Kidney (tissue), 14 donors: Measurements from ENCODE around the gene FGF12. TPM values are rescaled to one million over a fixed set of nuclear protein-coding genes. Genes with fewer than 3 reads are reported as not detected.

Experiments used
- DNase-seq, 5 donors: peaks; one replicate each; pipeline ENCODE4 v3.0.0-alpha.2; 2013 to 2020
- FAIRE-seq: peaks from 2 replicates; lab custom pipeline; 2012; peaks lifted over from hg19 to GRCh38; lab: Jason Lieb, UNC
- H3K27ac ChIP-seq, 2 donors: one replicate each; pipeline ENCODE4 v1.7.0; 2013; ENCODE audit warnings: low read depth in 2 of 2, low read length in 2 of 2, inconsistent platforms in 1 of 2
- H3K27me3 ChIP-seq: one replicate; pipeline ENCODE4 v1.7.1; 2013; ENCODE audit warnings: low read length, inconsistent platforms; ENCODE audit not compliant: control insufficient read depth, insufficient read depth
- H3K36me3 ChIP-seq, 3 donors: one replicate each; pipeline versions ENCODE4 v1.7.0 to v1.7.1; 2013; ENCODE audit warnings: low read length in 3 of 3, control low read depth in 1 of 3, inconsistent platforms in 1 of 3; ENCODE audit not compliant: insufficient read depth in 3 of 3, control insufficient read depth in 2 of 3
- H3K4me1 ChIP-seq, 3 donors: one replicate each; pipeline versions ENCODE4 v1.7.0 to v1.7.1; 2013; ENCODE audit warnings: low read length in 3 of 3, inconsistent platforms in 1 of 3, low read depth in 1 of 3; ENCODE audit not compliant: control insufficient read depth in 2 of 3, insufficient read depth in 2 of 3
- H3K4me3 ChIP-seq, 3 donors: one replicate each; pipeline versions ENCODE4 v1.7.0 to v1.8.1; 2013; ENCODE audit warnings: low read length in 3 of 3, control low read depth in 1 of 3, inconsistent platforms in 1 of 3
- H3K9ac ChIP-seq, 3 donors: one replicate each; pipeline versions ENCODE4 v1.7.0 to v1.7.1; 2013; ENCODE audit warnings: low read length in 3 of 3, control low read depth in 1 of 3, inconsistent platforms in 1 of 3
- H3K9me3 ChIP-seq, 3 donors: one replicate each; pipeline versions ENCODE4 v1.7.0 to v1.7.1; 2013; ENCODE audit warnings: low read length in 3 of 3, control low read depth in 1 of 3, inconsistent platforms in 1 of 3; ENCODE audit not compliant: control insufficient read depth in 2 of 3, insufficient read depth in 1 of 3
- CTCF ChIP-seq: IDR thresholded peaks from 3 replicates; pipeline ENCODE4 v1.5.1; 2012; ENCODE audit warnings: mild to moderate bottlenecking, moderate library complexity, borderline replicate concordance; ENCODE audit not compliant: insufficient read depth; ENCODE audit errors: extremely low read depth
- intact Hi-C: fragments of 100-400 bp; cut with DNase I; formaldehyde crosslinking; loops from one replicate; pipeline ENCODE4 v1.11.1; 2022
- polyA plus RNA-seq: library from polyadenylated mRNA; stranded (reverse); fragments of 350-450 nt; fragmentation: Illumina TruSeq; extraction: RNeasy Lipid Tissue Mini Kit (QIAGEN cat#74804); gene quantifications from one replicate; pipeline ENCODE4 v1.2.3, GENCODE V29; 2014; ENCODE audit warnings: low read depth, low replicate concordance; ENCODE audit not compliant: insufficient read depth
- total RNA-seq: library from RNA; stranded (reverse); fragmentation: NEBNext Ultra II Directional; extraction: Animal tissue kit (Norgen Biotek cat#: 25700); gene quantifications from one replicate; pipeline ENCODE4 v1.2.1, GENCODE V29; 2021
- donor health status: control.
- donor health status: control.
- donor health status: control.
- donor health status: control.
- donor health status: control.
- donor health status: DM: yes; HTN: yes; CAD: no.
- donor health status: Normal renal cell carcinoma (clear cell type).

Gene FGF12
- total and polyA plus RNA-seq, 2 donors from 2014 or later: 1.8 to 3.7 TPM

DNA sequence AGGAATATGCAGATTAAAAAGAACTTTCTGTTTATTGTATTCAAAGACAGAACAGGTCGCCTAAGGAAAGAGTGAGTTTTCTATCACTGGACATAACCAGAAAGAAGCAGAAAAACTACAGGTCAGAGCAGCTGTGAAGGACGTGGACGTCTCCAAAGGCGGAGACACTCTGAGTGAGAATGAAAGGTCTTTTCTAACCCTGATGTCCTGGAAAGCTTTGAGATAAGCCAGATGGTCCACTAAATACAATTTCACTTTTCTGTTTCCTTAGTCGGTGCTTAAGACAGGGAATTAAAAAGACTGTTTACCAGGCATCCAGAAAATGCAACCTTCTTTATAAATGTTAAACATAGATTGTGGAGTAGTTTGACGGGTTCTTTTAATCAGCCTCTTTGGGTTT lies 360.4 kb downstream of the FGF12 start:
- no peak overlapping the region for H3K4me3 ChIP-seq
- H3K36me3 ChIP-seq: no peaks in the 10 kb centered on the region
- no peak overlapping the region for H3K27ac ChIP-seq
- no peak for TF ChIP-seq CTCF
- intact Hi-C loops: no loop called here
- no peaks in the 10 kb centered on the region for H3K9me3 ChIP-seq
- no peaks in the 10 kb centered on the region for H3K27me3 ChIP-seq
- FAIRE-seq: no peak
- no peaks in the 10 kb centered on the region for H3K4me1 ChIP-seq
- DNase-seq: peak in 1 of 5 donors; percentile 20
- no peak overlapping the region for H3K9ac ChIP-seq

GRCh38 chr3:192365571-192365970 lies 361.8 kb downstream of the FGF12 start:
- H3K36me3 ChIP-seq: no peaks in the 10 kb centered on the region
- H3K27ac ChIP-seq: no peak overlapping the region
- H3K4me1 ChIP-seq: no peaks in the 10 kb centered on the region
- intact Hi-C loops: no loop called here
- no peak for TF ChIP-seq CTCF
- DNase-seq (no peak), FAIRE-seq (no peak)
- H3K9me3 ChIP-seq: no peaks in the 10 kb centered on the region
- H3K9ac ChIP-seq: no peak overlapping the region
- no peak overlapping the region for H3K4me3 ChIP-seq
- no peaks in the 10 kb centered on the region for H3K27me3 ChIP-seq

GRCh38 chr3:192364316-192364715 lies 363.0 kb downstream of the FGF12 start:
- Histone ChIP-seq H3K9me3 (no peaks in the 10 kb centered on the region), H3K36me3 (no peaks in the 10 kb centered on the region), H3K27me3 (no peaks in the 10 kb centered on the region), H3K4me3 (no peak overlapping the region), H3K27ac (no peak overlapping the region), H3K4me1 (no peaks in the 10 kb centered on the region), H3K9ac (no peak overlapping the region)
- intact Hi-C loops: no loop called here
- no peak for TF ChIP-seq CTCF
- no peak for FAIRE-seq
- no peak for DNase-seq

DNA sequence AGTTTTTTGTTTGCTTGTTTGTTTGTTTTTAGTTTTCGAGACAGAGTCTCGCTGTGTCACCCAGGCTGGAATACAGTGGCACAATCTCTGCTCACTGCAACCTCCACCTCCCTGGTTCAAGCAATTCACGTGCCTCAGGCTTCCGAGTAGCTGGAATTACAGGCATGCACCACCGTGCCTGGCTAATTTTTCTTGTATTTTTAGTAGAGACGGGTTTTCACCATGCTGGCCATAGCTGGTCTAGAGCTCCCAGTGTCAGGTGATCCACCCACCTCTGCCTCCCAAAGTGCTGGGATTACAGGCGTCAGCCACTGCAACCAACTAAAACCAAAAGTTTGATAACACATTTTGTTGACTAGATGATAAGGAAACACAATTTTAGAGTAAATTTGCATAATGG lies 372.7 kb downstream of the FGF12 start:
- Histone ChIP-seq H3K4me1 (no peaks in the 10 kb centered on the region), H3K4me3 (no peak overlapping the region), H3K36me3 (no peaks in the 10 kb centered on the region), H3K9me3 (no peaks in the 10 kb centered on the region), H3K9ac (no peak overlapping the region), H3K27ac (no peak overlapping the region), H3K27me3 (no peaks in the 10 kb centered on the region)
- FAIRE-seq: no peak
- intact Hi-C loops: no loop called here
- no peak for DNase-seq
- no peak for TF ChIP-seq CTCF
